ENCODE data around the gene HSBP1.

Gene HSBP1

GRCh38 chr16:83826146-83826913, 18.6 kb downstream of the HSBP1 start:
- Histone ChIP-seq H3K9me3 (ENCODE audit: severe bottlenecking) (no peaks in the 10 kb centered on the region), H3K4me3 (ENCODE audit: severe bottlenecking) (no peak overlapping the region), H3K27me3 (ENCODE audit: insufficient read depth, poor library complexity, severe bottlenecking) (no peaks in the 10 kb centered on the region), H3K4me1 (ENCODE audit: insufficient read depth, poor library complexity, severe bottlenecking) (no peaks in the 10 kb centered on the region), H3K27ac (ENCODE audit: poor library complexity, severe bottlenecking) (no peak overlapping the region), H3K36me3 (ENCODE audit: low read depth) (no peaks in the 10 kb centered on the region)
- ATAC-seq (ENCODE audit: low read depth) = peak; percentile 91
- no peak for DNase-seq (ENCODE audit: low spot score)
- peak; percentile 94 for TF ChIP-seq CTCF (IDR thresholded peaks at IDR 0.05; ENCODE audit: poor library complexity, severe bottlenecking)

DNA sequence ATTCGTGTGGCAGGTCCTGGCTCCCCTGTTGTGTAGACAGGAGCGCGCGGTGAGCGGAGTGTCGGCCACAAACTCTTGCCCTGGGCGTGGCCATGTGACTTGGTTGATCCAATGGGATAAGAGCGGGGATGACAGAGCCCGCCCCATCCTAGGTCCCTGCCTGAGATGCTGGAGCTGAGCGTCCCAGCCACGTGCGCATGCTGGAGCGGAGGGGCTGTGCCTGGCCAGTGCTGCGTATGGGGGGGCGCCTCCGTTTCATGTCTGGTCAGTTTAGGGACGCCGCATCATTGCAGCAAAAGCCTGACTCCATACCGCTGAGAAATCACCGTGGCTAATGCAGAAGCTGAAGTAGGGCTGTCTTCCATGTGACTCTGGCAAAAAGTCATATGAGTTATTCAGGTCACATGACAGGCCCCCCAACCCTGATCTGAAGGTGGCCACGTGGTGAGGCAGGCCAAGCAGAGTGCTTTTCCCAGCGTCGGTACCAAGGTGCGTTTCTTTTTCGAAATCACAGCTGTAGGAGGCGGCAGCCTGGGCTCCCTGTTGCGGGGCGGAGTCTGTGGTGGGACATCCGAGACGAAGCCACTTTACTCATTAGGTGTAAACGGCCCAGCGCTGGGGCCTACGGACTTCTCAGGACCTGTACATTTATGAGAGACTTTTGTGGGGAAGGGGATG, 22.5 kb downstream of the HSBP1 start:
- ATAC-seq (ENCODE audit: low read depth) = no peak

DNA sequence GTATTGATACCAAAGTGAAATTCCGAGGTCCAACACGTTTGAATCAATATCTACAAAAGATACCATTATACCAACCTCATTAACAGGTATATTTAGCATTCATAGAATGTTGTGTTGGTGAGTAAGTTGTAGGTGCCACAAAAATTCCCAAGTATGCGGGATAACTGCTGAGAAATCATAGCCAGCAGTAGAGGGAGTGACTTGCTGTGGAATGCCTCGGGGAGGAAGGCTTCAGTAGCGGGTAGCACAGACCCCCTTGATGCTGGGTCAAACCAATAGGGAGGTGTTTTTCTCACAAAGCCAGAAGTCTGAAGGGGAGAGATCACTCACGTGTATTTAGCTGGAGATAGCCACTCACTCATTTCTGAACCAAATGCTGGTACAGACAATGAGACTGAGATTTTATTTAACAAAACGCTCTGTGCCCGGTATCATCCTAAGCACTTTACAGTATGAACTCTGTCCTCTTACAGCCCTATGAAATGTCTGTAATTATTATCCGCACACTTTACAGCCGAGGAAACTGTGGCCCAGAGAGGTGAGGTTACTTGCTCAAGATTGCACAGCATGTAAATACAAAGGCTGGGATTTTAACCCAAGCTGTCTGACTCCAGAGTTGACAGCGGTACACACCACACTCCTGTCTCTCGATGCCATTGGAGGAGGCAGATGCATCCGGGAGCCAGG, 23.1 kb downstream of the HSBP1 start:
- Histone ChIP-seq H3K36me3 (ENCODE audit: low read depth) (no peaks in the 10 kb centered on the region), H3K27me3 (ENCODE audit: insufficient read depth, poor library complexity, severe bottlenecking) (no peaks in the 10 kb centered on the region), H3K4me1 (ENCODE audit: insufficient read depth, poor library complexity, severe bottlenecking) (peaks cover 4% of the 10 kb centered on the region), H3K9me3 (ENCODE audit: severe bottlenecking) (no peaks in the 10 kb centered on the region), H3K27ac (ENCODE audit: poor library complexity, severe bottlenecking) (no peak overlapping the region), H3K4me3 (ENCODE audit: severe bottlenecking) (no peak overlapping the region)
- DNase-seq (ENCODE audit: low spot score) (no peak), ATAC-seq (ENCODE audit: low read depth) (no peak)
- no peak for TF ChIP-seq CTCF (IDR thresholded peaks at IDR 0.05; ENCODE audit: poor library complexity, severe bottlenecking)

More for the DNA sequence above, 22.5 kb downstream of the HSBP1 start:
- H3K4me3 ChIP-seq (ENCODE audit: severe bottlenecking) = no peak overlapping the region
- no peaks in the 10 kb centered on the region for H3K9me3 ChIP-seq (ENCODE audit: severe bottlenecking)
- no peak for DNase-seq (ENCODE audit: low spot score)
- no peaks in the 10 kb centered on the region for H3K4me1 ChIP-seq (ENCODE audit: insufficient read depth, poor library complexity, severe bottlenecking)
- H3K27me3 ChIP-seq (ENCODE audit: insufficient read depth, poor library complexity, severe bottlenecking) = no peaks in the 10 kb centered on the region
- H3K36me3 ChIP-seq (ENCODE audit: low read depth) = no peaks in the 10 kb centered on the region
- no peak overlapping the region for H3K27ac ChIP-seq (ENCODE audit: poor library complexity, severe bottlenecking)
- TF ChIP-seq CTCF (IDR thresholded peaks at IDR 0.05; ENCODE audit: poor library complexity, severe bottlenecking) = no peak

DNA sequence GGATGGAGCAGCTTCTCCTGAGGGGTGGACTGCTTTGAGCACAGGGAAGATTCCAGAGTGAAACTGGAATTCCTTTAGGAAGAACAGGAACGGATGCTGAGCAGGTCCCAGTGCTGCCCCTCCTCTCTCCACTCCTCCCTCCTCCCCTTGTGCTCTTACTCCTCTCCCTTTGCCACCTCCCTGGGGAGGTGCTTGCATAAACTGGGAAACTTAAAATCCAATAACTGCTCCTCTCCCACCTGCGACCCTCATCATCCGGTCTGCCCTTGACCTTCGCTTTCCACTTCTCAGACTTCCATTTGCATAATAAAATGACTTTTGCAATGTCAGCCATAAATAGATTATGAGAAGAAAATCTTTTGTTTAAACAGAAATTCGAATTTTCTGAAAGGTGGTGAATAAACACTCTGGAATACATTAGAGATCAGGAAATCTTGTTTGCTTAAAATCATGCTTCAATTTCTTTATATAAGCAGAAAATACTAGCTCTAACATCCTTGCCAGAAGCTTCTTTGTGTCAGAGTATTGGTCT, 23.7 kb downstream of the HSBP1 start:
- Histone ChIP-seq H3K27ac (ENCODE audit: poor library complexity, severe bottlenecking) (no peak overlapping the region), H3K4me3 (ENCODE audit: severe bottlenecking) (no peak overlapping the region), H3K27me3 (ENCODE audit: insufficient read depth, poor library complexity, severe bottlenecking) (no peaks in the 10 kb centered on the region), H3K4me1 (ENCODE audit: insufficient read depth, poor library complexity, severe bottlenecking) (peaks cover 7% of the 10 kb centered on the region), H3K36me3 (ENCODE audit: low read depth) (no peaks in the 10 kb centered on the region), H3K9me3 (ENCODE audit: severe bottlenecking) (no peaks in the 10 kb centered on the region)
- ATAC-seq (ENCODE audit: low read depth) = no peak
- no peak for DNase-seq (ENCODE audit: low spot score)
- TF ChIP-seq CTCF (IDR thresholded peaks at IDR 0.05; ENCODE audit: poor library complexity, severe bottlenecking) = no peak
